Bone marrow (tissue), 2 donors: ENCODE measurements around the gene LRP1-AS.

Experiments
- DNase-seq, 2 donors: peaks; one replicate each; lab custom pipeline; 2025; lab: John Stamatoyannopoulos, UW

The LRP1-AS gene

GRCh38 chr12:57146961-57147944 lies at the start of gene LRP1-AS:
Gene LRP1-AS, minus strand, starts transcription at chr12:57147619.
- DNase-seq: peak in 1 of 2 donors; percentile 48

GRCh38 chr12:57196956-57197355 lies 49.5 kb upstream of the LRP1-AS start:
- no peak for DNase-seq

DNA sequence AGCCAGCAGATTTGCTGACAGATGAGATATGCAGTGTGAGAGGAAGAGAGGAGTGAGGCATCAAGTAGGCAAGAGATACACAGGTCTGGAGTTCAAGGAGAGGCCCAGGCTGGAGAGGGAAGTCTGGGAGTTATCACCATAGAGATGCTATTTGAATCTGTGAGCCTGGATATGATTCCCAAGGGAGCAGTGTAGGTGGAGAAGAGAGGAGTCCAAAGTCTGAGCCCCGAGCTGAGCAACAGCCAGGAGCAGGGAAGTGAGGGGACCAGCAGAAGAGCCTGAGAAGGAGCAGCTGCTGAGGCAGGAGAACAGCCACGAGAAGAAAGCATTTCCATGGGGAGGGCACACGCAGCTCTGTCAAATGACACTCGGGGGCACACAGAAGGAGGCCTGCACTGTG lies 49.0 kb upstream of the LRP1-AS start:
- no peak for DNase-seq

- no peak for DNase-seq
Measured at GRCh38 chr12:57195611-57196371, 48.4 kb upstream of the LRP1-AS start.

DNA sequence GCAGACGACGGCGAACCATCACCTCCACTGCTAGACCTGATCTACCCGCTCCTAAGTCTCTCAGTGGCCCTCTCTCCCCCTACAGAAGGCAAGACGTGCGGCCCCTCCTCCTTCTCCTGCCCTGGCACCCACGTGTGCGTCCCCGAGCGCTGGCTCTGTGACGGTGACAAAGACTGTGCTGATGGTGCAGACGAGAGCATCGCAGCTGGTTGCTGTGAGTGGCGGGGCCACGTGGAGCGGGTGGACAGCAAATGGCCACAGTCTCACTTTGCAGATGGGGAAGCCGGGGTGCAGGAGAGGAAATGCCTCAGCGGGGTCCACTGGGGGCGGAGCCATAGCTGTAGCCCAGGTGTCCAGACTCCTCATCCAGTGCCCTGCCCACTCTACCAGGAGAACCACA lies 47.8 kb upstream of the LRP1-AS start:
- DNase-seq: no peak

- no peak for DNase-seq
Measured at GRCh38 chr12:57194253-57194652, 46.8 kb upstream of the LRP1-AS start.

GRCh38 chr12:57193706-57194245 lies 46.4 kb upstream of the LRP1-AS start:
- no peak for DNase-seq

DNA sequence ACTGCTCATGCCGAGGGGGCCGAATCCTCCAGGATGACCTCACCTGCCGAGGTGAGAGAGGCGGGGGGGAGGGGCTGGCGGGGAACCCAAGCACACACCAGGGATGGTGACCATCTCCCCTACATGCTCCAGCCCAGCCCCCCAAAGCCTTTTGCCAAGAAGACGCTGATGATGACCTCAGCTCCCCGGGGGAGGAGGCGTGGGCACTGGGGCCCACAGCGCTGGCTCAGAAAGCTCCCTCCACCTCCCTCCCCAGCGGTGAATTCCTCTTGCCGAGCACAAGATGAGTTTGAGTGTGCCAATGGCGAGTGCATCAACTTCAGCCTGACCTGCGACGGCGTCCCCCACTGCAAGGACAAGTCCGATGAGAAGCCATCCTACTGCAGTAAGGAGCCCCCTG lies 45.5 kb upstream of the LRP1-AS start:
- DNase-seq: no peak

GRCh38 chr12:57191410-57191809 lies 44.0 kb upstream of the LRP1-AS start:
- no peak for DNase-seq

DNA sequence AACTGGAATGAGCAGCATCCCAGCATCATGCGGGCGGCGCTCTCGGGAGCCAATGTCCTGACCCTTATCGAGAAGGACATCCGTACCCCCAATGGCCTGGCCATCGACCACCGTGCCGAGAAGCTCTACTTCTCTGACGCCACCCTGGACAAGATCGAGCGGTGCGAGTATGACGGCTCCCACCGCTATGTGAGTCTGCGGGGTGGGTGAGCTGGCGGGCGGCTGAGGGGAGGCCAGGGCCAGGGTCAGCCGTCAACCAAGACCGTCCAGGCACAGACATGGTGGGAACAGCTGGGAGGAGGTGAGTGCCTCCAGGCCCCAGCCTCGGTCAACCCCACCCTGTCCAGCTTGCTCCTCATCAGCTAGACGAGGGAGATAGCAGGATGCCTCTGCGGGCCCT lies 43.4 kb upstream of the LRP1-AS start:
- DNase-seq: no peak

GRCh38 chr12:57190037-57190436 lies 42.6 kb upstream of the LRP1-AS start:
- DNase-seq: no peak

- DNase-seq: no peak
Measured at GRCh38 chr12:57188090-57188425, 40.6 kb upstream of the LRP1-AS start.

GRCh38 chr12:57187222-57188089 lies 40.0 kb upstream of the LRP1-AS start:
- DNase-seq: no peak

DNA sequence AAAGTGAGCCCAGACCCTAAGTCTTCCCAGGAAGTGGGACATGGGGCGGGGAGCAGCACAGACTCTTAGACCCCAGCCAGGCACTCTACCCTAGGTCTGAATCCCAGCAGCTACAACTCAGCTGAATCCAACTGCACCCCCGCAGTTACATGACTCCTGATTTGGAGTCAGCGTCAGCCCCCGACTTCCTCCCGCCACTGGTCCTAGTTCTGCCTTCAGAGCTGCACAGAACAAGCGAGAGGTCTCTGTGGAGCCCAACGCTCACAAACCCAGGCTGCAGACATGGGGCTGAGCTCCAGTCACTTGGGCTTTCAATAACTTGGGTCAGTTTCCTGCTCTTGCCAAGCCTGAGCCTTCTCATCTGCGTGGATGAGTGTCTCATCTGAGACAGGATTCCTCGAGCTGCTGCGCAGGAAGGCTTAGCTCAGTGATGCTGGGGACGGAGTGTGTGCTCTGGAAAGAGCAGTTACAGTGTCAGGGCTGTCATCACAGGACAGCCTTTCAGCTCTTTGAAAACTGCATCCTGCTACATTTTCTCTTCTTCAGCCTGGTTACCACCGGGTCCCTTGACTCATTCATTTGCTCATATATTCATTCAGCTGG lies 38.6 kb upstream of the LRP1-AS start:
- DNase-seq: no peak

- DNase-seq: no peak
Measured at GRCh38 chr12:57185403-57185802, 38.0 kb upstream of the LRP1-AS start.

DNA sequence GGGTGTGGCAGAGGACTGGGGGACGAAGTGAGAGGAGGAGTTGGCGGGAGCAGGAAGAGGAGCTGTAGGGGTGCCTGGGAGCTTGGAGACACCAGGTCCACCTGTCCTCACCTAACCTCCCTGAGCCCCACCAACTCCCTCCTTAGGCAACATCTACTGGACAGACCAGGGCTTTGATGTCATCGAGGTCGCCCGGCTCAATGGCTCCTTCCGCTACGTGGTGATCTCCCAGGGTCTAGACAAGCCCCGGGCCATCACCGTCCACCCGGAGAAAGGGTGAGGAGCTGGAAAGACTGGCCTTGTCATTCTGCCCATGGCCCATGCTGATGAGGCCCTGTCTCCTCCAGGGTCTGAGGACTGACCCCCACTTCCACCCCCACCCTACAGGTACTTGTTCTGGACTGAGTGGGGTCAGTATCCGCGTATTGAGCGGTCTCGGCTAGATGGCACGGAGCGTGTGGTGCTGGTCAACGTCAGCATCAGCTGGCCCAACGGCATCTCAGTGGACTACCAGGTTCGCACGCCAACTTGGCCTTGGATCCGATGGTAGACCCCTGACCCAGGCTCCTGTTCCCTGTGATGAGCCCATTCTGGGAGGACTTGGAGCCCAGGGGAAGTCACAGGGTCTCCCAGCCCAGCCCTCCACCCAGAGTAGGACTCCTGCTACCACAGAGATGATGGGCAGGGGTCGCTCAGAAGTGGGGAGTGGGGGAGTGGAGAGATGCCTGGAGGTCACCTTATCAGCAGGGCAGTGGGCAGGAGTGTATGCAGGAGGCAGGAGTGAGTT lies 36.7 kb upstream of the LRP1-AS start:
- DNase-seq: no peak

DNA sequence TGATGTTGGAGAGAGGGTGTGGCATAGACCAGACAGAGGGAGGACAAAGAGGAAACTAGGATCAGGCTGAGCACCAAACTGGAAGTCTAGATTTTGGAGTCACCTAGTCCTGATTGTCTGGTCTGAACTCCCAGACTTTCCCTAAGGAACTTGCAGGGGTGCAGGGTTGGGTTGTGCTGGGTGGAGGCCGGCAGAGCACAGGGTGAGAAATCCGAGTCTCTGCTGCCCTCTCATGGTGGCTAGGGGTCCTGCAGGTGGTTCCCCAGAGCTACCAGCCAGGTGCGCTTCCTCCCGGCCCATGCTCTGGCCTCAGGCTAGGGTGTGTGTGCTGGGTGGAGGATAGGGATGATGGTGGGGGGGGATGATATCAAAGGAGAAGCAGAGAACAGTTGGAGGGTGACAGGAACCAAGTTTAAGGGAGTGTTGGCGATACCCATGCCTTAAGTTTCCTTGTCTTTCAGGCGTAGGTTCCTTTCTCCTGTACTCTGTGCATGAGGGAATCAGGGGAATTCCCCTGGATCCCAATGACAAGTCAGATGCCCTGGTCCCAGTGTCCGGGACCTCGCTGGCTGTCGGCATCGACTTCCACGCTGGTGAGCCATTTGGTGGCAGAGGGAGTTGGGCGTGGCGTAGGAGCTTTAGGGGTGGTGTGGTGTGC lies 35.6 kb upstream of the LRP1-AS start:
- peak; percentile 40 to 56 for DNase-seq

- no peak for DNase-seq
Measured at GRCh38 chr12:57181561-57182155, 34.2 kb upstream of the LRP1-AS start.

- no peak for DNase-seq
Measured at GRCh38 chr12:57181072-57181471, 33.7 kb upstream of the LRP1-AS start.
